Measurements from ENCODE around the gene CMC2. TPM values are rescaled to one million over a fixed set of nuclear protein-coding genes. Genes with fewer than 3 reads are reported as not detected.

CMC2 gene
- total and polyA plus RNA-seq, 10 of the 15 experiments (the other 5 are each of a cell fraction or from before 2014, with no cell fraction given) = 62.8 to 251 (median 157) TPM

GRCh38 chr16:81035398-81035974, 28.8 kb upstream of the CMC2 start, which contains the start of gene ATMIN (continued):
- TF ChIP-seq BCLAF1 (IDR thresholded peaks at IDR 0.05) (no peak), CTCF (IDR thresholded peaks at IDR 0.05 in 2 of 3, conservative IDR thresholded peaks at IDR 0.05 in 1 of 3; ENCODE audit: control insufficient read depth in 2 of 3, extremely low read depth in 1 of 3, insufficient read depth in 1 of 3, low read depth in 3 of 3, low read length in 3 of 3) (peak; percentile 88 to 99 (median 98)), SMARCA5 (IDR thresholded peaks at IDR 0.05) (peak; percentile 99), POU2F2 (IDR thresholded peaks at IDR 0.05; ENCODE audit: borderline replicate concordance, low read depth, low read length) (no peak; the same call in 2 of the 3 replicates), GATAD2B (conservative IDR thresholded peaks at IDR 0.05; ENCODE audit: low read depth) (peak; percentile 60), ATF3 (IDR thresholded peaks at IDR 0.05; ENCODE audit: borderline replicate concordance, extremely low read depth, low read depth, low read length) (0 out of 2 replicates have a peak, but pooled peaks have one; percentile 39), RB1 (IDR thresholded peaks at IDR 0.05; ENCODE audit: borderline replicate concordance) (peak; percentile 41; the same call in 1 of the 2 replicates), EZH2 (IDR thresholded peaks at IDR 0.05; ENCODE audit: borderline replicate concordance, control insufficient read depth, low read depth, low read length) (no peak), DPF2 (IDR thresholded peaks at IDR 0.05) (0 out of 2 replicates have a peak, but pooled peaks have one; percentile 29), MXI1 (IDR thresholded peaks at IDR 0.05; ENCODE audit: low read depth, low read length) (peak; percentile 46; the same call in 1 of the 2 replicates), USF2 (IDR thresholded peaks at IDR 0.05; ENCODE audit: borderline replicate concordance, low read depth, low read length) (no peak), EP300 (IDR thresholded peaks at IDR 0.05; ENCODE audit: borderline replicate concordance in 1 of 2, control insufficient read depth in 1 of 2, low read depth in 2 of 2, low read length in 2 of 2) (no peak), ESRRA (IDR thresholded peaks at IDR 0.05; ENCODE audit: low read length) (0 out of 2 replicates have a peak, but pooled peaks have one; percentile 41), YBX1 (IDR thresholded peaks at IDR 0.05) (no peak), ATF2 (IDR thresholded peaks at IDR 0.05; ENCODE audit: low read length) (no peak), ZNF24 (IDR thresholded peaks at IDR 0.05) (peak; percentile 23; the same call in 1 of the 2 replicates)

All from GM12878 (cell line).